Transverse colon (tissue), 4 donors: Measurements from ENCODE around the gene CERS5.

Source experiments
- CTCF ChIP-seq, 5 experiments: fragments of 200-600 bp in 3 of 5; fragments of 450-650 bp in 2 of 5; sonication (generic) in 3 of 5; IDR thresholded peaks; 1 replicate in 2 of 5; 2 replicates in 3 of 5; pipeline ENCODE4 v1.5.1; 2016 to 2017; ENCODE audit warnings: antibody characterized with exemption in 5 of 5, inconsistent platforms in 3 of 5, mild to moderate bottlenecking in 2 of 5, moderate library complexity in 1 of 5
- EP300 ChIP-seq: sonication (generic); formaldehyde crosslinking; IDR thresholded peaks from one replicate; pipeline ENCODE4 v1.6.1; 2017; ENCODE audit warnings: antibody characterized with exemption, low read depth
- POLR2A ChIP-seq: fragments of 450-650 bp; IDR thresholded peaks from one replicate; pipeline ENCODE4 v1.6.1; 2016; ENCODE audit warnings: antibody characterized with exemption, mild to moderate bottlenecking, moderate library complexity
- POLR2AphosphoS5 ChIP-seq, 3 donors: sonication (generic); formaldehyde crosslinking; IDR thresholded peaks; one replicate each; pipeline ENCODE4 v1.6.1; 2016; ENCODE audit warnings: antibody characterized with exemption in 3 of 3

- TF ChIP-seq CTCF (IDR thresholded peaks at IDR 0.05) (no peak), POLR2A (no peak), POLR2AphosphoS5 (IDR thresholded peaks at IDR 0.05) (no peak), EP300 (no peak)
These were observed 15.3 kb upstream of the CERS5 start for GRCh38 chr12:50182461-50182860.
